Small intestine (tissue), 7 donors: ENCODE data around the gene TSPAN18. TPM values are rescaled to one million over a fixed set of nuclear protein-coding genes. Genes with fewer than 3 reads are reported as not detected.

ENCODE experiments used
- DNase-seq, 2 donors: peaks; one replicate each; pipeline versions ENCODE4 v3.0.0 to v3.0.0-alpha.2; 2013
- FAIRE-seq: peaks from 2 replicates; lab custom pipeline; 2012; peaks lifted over from hg19 to GRCh38; lab: Jason Lieb, UNC
- H3K27ac ChIP-seq, 3 donors: one replicate each; pipeline ENCODE4 v1.5.1; 2013; ENCODE audit warnings: low read length in 2 of 3, mild to moderate bottlenecking in 2 of 3, control low read depth in 1 of 3, inconsistent platforms in 1 of 3, low read depth in 1 of 3, moderate library complexity in 1 of 3
- H3K27me3 ChIP-seq, 3 donors: one replicate each; pipeline ENCODE4 v1.6.1; 2013; ENCODE audit warnings: low read length in 3 of 3, inconsistent platforms in 1 of 3; ENCODE audit not compliant: control insufficient read depth in 3 of 3, insufficient read depth in 3 of 3
- H3K36me3 ChIP-seq, 3 donors: one replicate each; pipeline ENCODE4 v1.6.1; 2013; ENCODE audit warnings: low read length in 3 of 3, inconsistent platforms in 1 of 3, low read depth in 1 of 3, mild to moderate bottlenecking in 1 of 3, moderate library complexity in 1 of 3; ENCODE audit not compliant: control insufficient read depth in 3 of 3, insufficient read depth in 2 of 3
- H3K4me1 ChIP-seq, 3 donors: one replicate each; pipeline ENCODE4 v1.6.1; 2013; ENCODE audit warnings: low read length in 2 of 3, inconsistent platforms in 1 of 3, low read depth in 1 of 3, mild to moderate bottlenecking in 1 of 3, moderate library complexity in 1 of 3; ENCODE audit not compliant: control insufficient read depth in 3 of 3, insufficient read depth in 2 of 3
- H3K4me3 ChIP-seq, 3 donors: one replicate each; pipeline ENCODE4 v1.5.1; 2013; ENCODE audit warnings: low read length in 3 of 3, control low read depth in 1 of 3, inconsistent platforms in 1 of 3, low read depth in 1 of 3, mild to moderate bottlenecking in 1 of 3, moderate library complexity in 1 of 3
- H3K9me3 ChIP-seq, 2 donors: one replicate each; pipeline ENCODE4 v1.6.1; 2013; ENCODE audit warnings: low read depth in 1 of 2, low read length in 1 of 2; ENCODE audit not compliant: control insufficient read depth in 2 of 2, insufficient read depth in 1 of 2
- WGBS, 3 donors: extraction: QIAGEN DNeasy Blood & Tissue Kit; methylation state at CpG; one replicate each; pipeline ENCODE4 v1.1.7; 2013; 5-methylcytosine and 5-hydroxymethylcytosine counted together
- polyA plus RNA-seq, 4 donors: library from polyadenylated mRNA; stranded (reverse) in 3 of 4; unstranded in 1 of 4; fragments of 200-250 nt in 3 of 4; fragments of 120-200 nt in 1 of 4; gene quantifications; one replicate each; pipeline versions ENCODE4 v1.2.1 to v1.2.3, GENCODE V29; 2013
- donor health status: healthy with polysubstance abuse.
- donor health status: control.
- donor health status: control.
- donor health status: Bipolar disorder and iron deficiency.
- donor health status: healthy.

TSPAN18 gene
- polyA plus RNA-seq, 4 donors: 1.1 to 45.2 (median 8.8) TPM; not detected in 1

- WGBS, 3 donors: 19 to 62% (median 41%) methylated on average over 12 of the region's 12 CpGs
Observed at GRCh38 chr11:44969651-44970252, 243.0 kb downstream of the TSPAN18 start.

GRCh38 chr11:44970293-44970692, 243.5 kb downstream of the TSPAN18 start:
- DNase-seq (no peak), FAIRE-seq (no peak)
- Histone ChIP-seq H3K27ac (no peak overlapping the region), H3K27me3 (no peaks in the 10 kb centered on the region), H3K4me3 (no peak overlapping the region), H3K36me3 (no peaks in the 10 kb centered on the region), H3K4me1 (peaks cover 3 to 9% (median 7%) of the 10 kb centered on the region in 3 donors), H3K9me3 (no peaks in the 10 kb centered on the region)
- 48 to 73% (median 58%) methylated on average over 6 of the region's 6 CpGs for WGBS, 3 donors

More at GRCh38 chr11:44969651-44970252, 243.0 kb downstream of the TSPAN18 start:
- H3K9me3 ChIP-seq: no peaks in the 10 kb centered on the region
- no peaks in the 10 kb centered on the region for H3K27me3 ChIP-seq
- no peak overlapping the region for H3K4me3 ChIP-seq
- H3K27ac ChIP-seq: no peak overlapping the region
- H3K36me3 ChIP-seq: no peaks in the 10 kb centered on the region
- DNase-seq: peak in 1 of 2 donors; percentile 45
- FAIRE-seq: no peak
- peaks cover 3 to 14% (median 7%) of the 10 kb centered on the region in 3 donors for H3K4me1 ChIP-seq

GRCh38 chr11:44971185-44971584, 244.4 kb downstream of the TSPAN18 start:
- no peak overlapping the region for H3K27ac ChIP-seq
- peak in 1 of 2 donors; percentile 20 for DNase-seq
- no peak for FAIRE-seq

GRCh38 chr11:44972746-44973435, 246.1 kb downstream of the TSPAN18 start:
- DNase-seq: no peak
- H3K27ac ChIP-seq: no peak overlapping the region
- H3K4me3 ChIP-seq: no peak overlapping the region
- H3K36me3 ChIP-seq: no peaks in the 10 kb centered on the region
- H3K27me3 ChIP-seq: no peaks in the 10 kb centered on the region
- WGBS, 3 donors: 87 to 94% (median 92%) methylated on average over 19 of the region's 19 CpGs
- no peak for FAIRE-seq
- peaks cover 6 to 24% (median 10%) of the 10 kb centered on the region in 3 donors for H3K4me1 ChIP-seq
- no peaks in the 10 kb centered on the region for H3K9me3 ChIP-seq

More at GRCh38 chr11:44971185-44971584, 244.4 kb downstream of the TSPAN18 start:
- Histone ChIP-seq H3K36me3 (no peaks in the 10 kb centered on the region), H3K9me3 (no peaks in the 10 kb centered on the region), H3K4me3 (no peak overlapping the region), H3K27me3 (no peaks in the 10 kb centered on the region), H3K4me1 (peaks cover 3 to 8% (median 7%) of the 10 kb centered on the region in 3 donors)
- 37 to 69% (median 49%) methylated on average over 10 of the region's 10 CpGs for WGBS, 3 donors

GRCh38 chr11:44973632-44974401, 247.1 kb downstream of the TSPAN18 start:
- 83 to 93% (median 88%) methylated on average over 13 of the region's 13 CpGs for WGBS, 3 donors
- Histone ChIP-seq H3K4me1 (peaks cover 9 to 33% (median 13%) of the 10 kb centered on the region in 3 donors), H3K4me3 (no peak overlapping the region), H3K27me3 (no peaks in the 10 kb centered on the region), H3K9me3 (no peaks in the 10 kb centered on the region), H3K36me3 (no peaks in the 10 kb centered on the region), H3K27ac (no peak overlapping the region)
- DNase-seq (no peak), FAIRE-seq (no peak)

- Histone ChIP-seq H3K36me3 (no peaks in the 10 kb centered on the region), H3K27ac (no peak overlapping the region), H3K9me3 (no peaks in the 10 kb centered on the region), H3K27me3 (no peaks in the 10 kb centered on the region), H3K4me3 (no peak overlapping the region), H3K4me1 (peaks cover 11 to 40% (median 17%) of the 10 kb centered on the region in 3 donors)
- no peak for DNase-seq
- FAIRE-seq: no peak
- 87 to 92% (median 91%) methylated on average over 12 of the region's 12 CpGs for WGBS, 3 donors
Observed at GRCh38 chr11:44974402-44975000, 247.7 kb downstream of the TSPAN18 start.

GRCh38 chr11:44976576-44976975, 249.8 kb downstream of the TSPAN18 start:
- peak; percentile 28 to 78 for DNase-seq
- H3K9me3 ChIP-seq: peaks cover 0 to 3% of the 10 kb centered on the region in 2 donors
- FAIRE-seq: no peak
- H3K27me3 ChIP-seq: no peaks in the 10 kb centered on the region
- H3K27ac ChIP-seq: peak overlapping the region in 1 of 3 donors; percentile 68
- H3K4me3 ChIP-seq: no peak overlapping the region
- H3K4me1 ChIP-seq: peaks cover 10 to 34% (median 12%) of the 10 kb centered on the region in 3 donors
- 14 to 63% (median 52%) methylated on average over 5 of the region's 5 CpGs for WGBS, 3 donors
- H3K36me3 ChIP-seq: no peaks in the 10 kb centered on the region

GRCh38 chr11:44977493-44977984, 250.8 kb downstream of the TSPAN18 start:
- Histone ChIP-seq H3K4me1 (peaks cover 10 to 34% (median 12%) of the 10 kb centered on the region in 3 donors), H3K4me3 (no peak overlapping the region), H3K9me3 (peaks cover 0 to 5% of the 10 kb centered on the region in 2 donors), H3K36me3 (no peaks in the 10 kb centered on the region), H3K27me3 (no peaks in the 10 kb centered on the region), H3K27ac (peak overlapping the region in 2 of 3 donors; percentile 30 to 84)
- FAIRE-seq: no peak
- peak; percentile 64 to 71 for DNase-seq
- 8 to 17% (median 11%) methylated on average over 9 of the region's 9 CpGs for WGBS, 3 donors
